DMS153 treated with DMSO at 0.1 percent for 48 hours (cell line): Measurements from ENCODE around the gene SUMO4.

Experiments used
- DNase-seq: peaks from one replicate; lab custom pipeline; 2025; ENCODE audit not compliant: unreplicated experiment; lab: John Stamatoyannopoulos, UW

Gene SUMO4

GRCh38 chr6:149389509-149390297 is 10.4 kb upstream of the SUMO4 start:
- no peak for DNase-seq

GRCh38 chr6:149392093-149392492 is 8.0 kb upstream of the SUMO4 start:
- DNase-seq, result no peak

GRCh38 chr6:149392535-149392934 is 7.5 kb upstream of the SUMO4 start:
- DNase-seq, result no peak

- DNase-seq, result no peak
Measured at GRCh38 chr6:149393002-149393679, 6.9 kb upstream of the SUMO4 start.

GRCh38 chr6:149395185-149395584 is 4.9 kb upstream of the SUMO4 start:
- no peak for DNase-seq

- DNase-seq, result no peak
Measured at GRCh38 chr6:149397384-149397783, 2.7 kb upstream of the SUMO4 start.

GRCh38 chr6:149403534-149403933 is 3.5 kb downstream of the SUMO4 start:
- no peak for DNase-seq

GRCh38 chr6:149405823-149406765 is 6.0 kb downstream of the SUMO4 start:
- no peak for DNase-seq

- no peak for DNase-seq
Measured at GRCh38 chr6:149409617-149410016, 9.6 kb downstream of the SUMO4 start.

GRCh38 chr6:149410557-149410956 is 10.5 kb downstream of the SUMO4 start:
- DNase-seq, result no peak

GRCh38 chr6:149414009-149414408 is 13.9 kb downstream of the SUMO4 start:
- no peak for DNase-seq

- no peak for DNase-seq
Measured at GRCh38 chr6:149414821-149415220, 14.8 kb downstream of the SUMO4 start.

GRCh38 chr6:149419696-149420404 is 19.8 kb downstream of the SUMO4 start:
- DNase-seq, result no peak

GRCh38 chr6:149421132-149421531 is 21.1 kb downstream of the SUMO4 start:
- DNase-seq, result no peak

- no peak for DNase-seq
Measured at GRCh38 chr6:149422581-149422980, 22.5 kb downstream of the SUMO4 start.

GRCh38 chr6:149423964-149424440 is 23.9 kb downstream of the SUMO4 start:
- no peak for DNase-seq

GRCh38 chr6:149425224-149425623 is 25.2 kb downstream of the SUMO4 start:
- DNase-seq, result no peak

GRCh38 chr6:149425754-149426153 is 25.7 kb downstream of the SUMO4 start:
- DNase-seq, result no peak

- no peak for DNase-seq
Measured at GRCh38 chr6:149428606-149429005, 28.5 kb downstream of the SUMO4 start.

- DNase-seq, result no peak
Measured at GRCh38 chr6:149429427-149430360, 29.6 kb downstream of the SUMO4 start.
